Activated naive CD4-positive, alpha-beta T cell treated with Interleukin-2 at 50 U/mL for 16 hours (primary cell): ENCODE results near the gene OGFOD1.
A peak's percentile ranks its signal among the peaks of the same experiment; 100 is the strongest.

Experiments used
- DNase-seq: peaks from one replicate; pipeline ENCODE4 v3.0.0-alpha.2; 2020

The OGFOD1 gene

DNA sequence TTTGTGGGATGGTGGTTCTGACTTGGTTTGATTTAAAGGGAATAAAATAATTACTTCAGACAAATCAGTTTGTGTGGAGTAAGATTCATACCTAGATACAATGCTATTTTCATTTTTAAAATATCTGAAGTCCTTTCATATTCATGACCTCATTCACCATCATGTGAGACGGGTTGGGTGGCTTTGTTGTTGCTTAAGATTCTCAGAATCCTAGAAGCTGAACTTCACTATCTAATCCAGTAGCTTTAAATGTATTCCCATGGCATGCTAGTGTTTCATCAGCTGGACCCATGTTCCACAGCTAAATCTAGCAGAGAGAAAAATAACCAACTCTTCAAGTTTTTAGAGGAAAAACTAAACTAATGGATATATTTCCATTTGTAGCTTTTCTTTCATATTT lies 23.3 kb upstream of the OGFOD1 start:
- DNase-seq = no peak

DNA sequence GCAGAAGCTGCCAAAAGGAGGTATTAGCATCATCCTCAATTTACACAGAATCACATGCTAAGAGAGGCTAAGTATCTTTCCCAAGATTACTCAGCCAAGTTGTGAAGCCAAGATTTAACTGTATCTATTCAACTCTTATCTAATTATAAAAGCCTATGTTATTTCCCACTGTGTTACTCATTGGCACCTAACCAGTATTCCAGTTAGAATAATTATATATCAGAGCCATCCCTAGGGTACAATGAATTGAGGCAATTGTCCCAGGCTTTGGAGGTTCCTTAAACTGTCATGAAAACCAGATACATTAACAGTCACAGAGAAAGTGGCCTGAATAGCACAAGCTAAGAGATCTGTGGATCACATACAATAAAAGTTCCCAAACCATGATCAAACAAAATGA lies 15.1 kb upstream of the OGFOD1 start:
- DNase-seq = no peak

DNA sequence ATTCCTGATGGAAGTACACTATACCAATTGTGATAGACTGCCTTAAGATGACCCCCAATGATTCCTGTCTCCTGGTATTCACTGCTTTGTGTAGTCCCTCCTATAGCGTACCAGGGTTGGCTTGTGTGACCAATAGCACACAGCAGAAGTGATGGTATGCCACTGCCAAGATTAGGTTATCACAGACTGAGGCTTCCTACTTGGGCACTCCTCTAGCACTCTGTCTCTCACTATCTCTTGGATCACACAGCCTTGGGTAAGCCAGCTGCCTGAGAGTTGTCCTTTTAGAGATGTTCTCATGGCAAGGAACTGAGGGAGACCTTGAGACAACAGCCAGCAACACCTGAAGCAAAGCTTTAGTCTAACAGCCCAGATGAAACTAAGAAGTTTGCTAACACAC lies 13.3 kb upstream of the OGFOD1 start:
- no peak for DNase-seq

GRCh38 chr16:56447286-56447685 lies 4.1 kb upstream of the OGFOD1 start:
- DNase-seq = no peak

- DNase-seq = no peak
These were observed 3.3 kb upstream of the OGFOD1 start for GRCh38 chr16:56448005-56448404.

DNA sequence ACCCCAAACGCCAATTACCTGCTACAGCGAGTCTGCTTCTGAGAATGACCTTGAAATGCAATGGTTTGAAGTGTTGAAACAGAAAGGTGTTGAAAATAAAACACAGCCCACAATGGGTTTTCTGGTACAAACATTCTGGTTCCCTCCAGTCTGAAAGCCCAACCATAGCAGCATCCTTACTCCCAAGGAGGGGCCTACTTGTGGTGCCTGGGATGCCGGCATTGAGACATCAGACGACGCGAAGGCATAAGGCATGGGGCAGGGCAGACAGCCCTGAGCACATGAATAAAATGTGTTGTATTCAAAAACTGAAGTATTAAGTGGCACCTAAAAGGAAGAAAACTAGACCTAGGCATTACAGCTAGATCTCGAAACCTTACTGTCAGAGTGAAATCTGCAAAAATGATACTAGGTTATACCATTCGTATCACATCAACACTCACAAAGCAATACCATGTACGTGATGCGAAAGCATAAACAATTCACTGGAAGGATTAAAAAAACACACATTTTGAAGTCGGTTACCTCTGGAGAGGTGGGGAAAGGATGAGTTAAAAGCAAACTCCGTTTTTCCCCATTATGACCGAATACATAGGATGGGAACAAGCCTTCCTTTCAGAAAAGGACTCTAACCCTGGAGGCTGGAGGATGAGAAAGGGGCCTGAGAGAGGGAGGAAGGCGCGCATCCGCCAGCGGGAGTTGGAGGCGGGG lies 924 bp upstream of the OGFOD1 start:
- peak; percentile 23 for DNase-seq

GRCh38 chr16:56451753-56452689 lies 667 bp downstream of the OGFOD1 start:
- DNase-seq = peak; percentile 10

DNA sequence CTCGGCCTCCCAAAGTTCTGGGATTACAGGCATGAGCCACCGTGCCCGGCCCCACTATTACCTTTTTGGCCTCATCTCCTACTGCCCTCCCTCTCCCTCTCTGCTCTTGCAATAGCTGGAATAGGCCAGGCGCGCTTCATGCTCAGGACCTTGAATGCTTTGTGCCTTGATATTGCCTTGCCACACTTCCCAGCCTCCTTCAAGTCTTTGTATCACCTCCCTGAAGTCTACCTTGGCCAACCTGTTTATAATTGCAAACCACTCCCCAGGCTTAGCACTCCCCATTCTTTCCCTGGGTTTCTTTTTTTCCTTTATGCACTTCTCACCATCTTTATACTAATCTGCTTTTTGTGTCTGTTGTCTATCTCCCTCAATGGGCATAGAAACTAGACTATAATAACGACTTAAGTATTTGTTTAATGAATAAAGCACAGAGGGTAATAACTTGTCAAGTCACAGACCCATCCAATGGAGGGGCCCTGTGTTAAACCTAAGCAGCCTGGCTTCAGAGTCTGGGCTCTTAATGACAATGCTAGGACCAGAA lies 6.6 kb downstream of the OGFOD1 start:
- DNase-seq = no peak

- no peak for DNase-seq
These were observed 8.7 kb downstream of the OGFOD1 start for GRCh38 chr16:56460101-56460500.

GRCh38 chr16:56462064-56462796 lies 10.9 kb downstream of the OGFOD1 start:
- no peak for DNase-seq

DNA sequence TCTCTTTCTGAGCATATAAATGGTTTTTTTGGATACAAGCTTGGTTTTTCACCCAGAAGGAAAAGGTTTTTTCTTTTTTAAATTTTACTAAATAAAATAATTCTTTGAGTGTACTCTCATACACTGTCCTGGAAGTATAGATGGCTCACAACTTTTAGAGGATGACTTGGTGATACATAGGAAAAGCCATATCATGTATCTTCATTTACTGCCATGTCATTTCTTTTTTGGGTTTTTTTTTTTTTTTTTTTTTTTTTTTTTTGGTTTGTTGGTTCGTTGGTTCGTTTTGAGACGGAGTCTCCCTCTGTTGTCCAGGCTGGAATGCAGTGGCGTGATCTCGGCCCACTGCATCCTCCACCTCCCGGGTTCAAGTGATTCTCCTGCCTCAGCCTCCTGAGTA lies 11.8 kb downstream of the OGFOD1 start:
- no peak for DNase-seq

DNA sequence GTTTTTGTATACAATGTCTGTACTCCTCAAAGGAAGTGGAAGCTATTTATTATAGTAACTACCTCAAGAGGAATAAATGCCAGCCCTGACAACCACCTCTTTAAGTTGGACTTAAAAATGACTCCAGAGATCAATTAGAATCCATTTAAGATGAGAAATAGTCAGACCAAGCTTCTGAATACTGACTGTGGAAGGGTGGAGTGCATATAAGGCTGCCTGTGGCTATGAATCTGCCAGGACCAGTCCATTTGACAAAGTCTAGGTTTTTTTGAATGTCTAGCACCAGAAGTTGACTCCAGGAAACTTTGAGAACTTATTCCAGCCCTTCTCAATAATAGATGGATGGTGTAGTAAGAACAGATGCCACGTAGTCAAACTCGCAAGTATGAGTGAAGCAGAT lies 15.0 kb downstream of the OGFOD1 start:
- no peak for DNase-seq

DNA sequence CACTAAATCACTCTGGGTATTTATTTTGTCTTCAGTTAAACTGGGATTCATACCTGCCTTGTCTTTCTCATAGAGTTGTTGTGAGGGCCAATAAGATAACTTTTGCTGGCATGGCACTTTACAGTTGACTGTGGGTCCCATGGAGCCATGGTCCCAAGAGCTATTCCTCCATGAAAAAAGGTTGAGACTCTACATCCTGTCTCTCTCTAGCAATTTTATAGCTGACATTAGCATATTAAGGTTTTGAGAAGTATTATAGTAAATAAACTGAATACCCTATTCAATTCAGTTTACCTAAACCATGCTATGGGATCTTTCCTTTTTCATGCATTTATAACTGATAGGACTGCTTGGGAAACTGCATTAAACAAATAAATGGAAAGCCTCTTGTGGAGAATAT lies 17.4 kb downstream of the OGFOD1 start:
- DNase-seq = no peak

DNA sequence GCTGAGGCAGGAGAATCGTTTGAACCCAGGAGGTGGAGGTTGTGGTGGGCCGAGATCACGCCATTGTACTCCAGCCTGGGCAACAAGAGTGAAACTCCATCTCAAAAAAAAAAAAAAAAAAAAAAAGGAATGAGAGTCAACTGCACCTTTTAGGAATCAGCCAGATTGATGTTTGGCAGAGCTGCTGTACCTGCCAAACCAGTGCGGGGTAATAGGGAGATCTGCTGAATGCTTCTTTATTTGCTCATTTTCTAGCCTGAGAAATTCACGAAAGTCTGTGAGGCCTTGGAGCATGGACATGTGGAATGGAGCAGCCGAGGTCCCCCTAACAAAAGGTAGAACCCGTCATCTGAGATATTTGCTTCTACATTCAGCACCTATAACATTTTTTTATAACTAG lies 18.4 kb downstream of the OGFOD1 start:
- DNase-seq = no peak

DNA sequence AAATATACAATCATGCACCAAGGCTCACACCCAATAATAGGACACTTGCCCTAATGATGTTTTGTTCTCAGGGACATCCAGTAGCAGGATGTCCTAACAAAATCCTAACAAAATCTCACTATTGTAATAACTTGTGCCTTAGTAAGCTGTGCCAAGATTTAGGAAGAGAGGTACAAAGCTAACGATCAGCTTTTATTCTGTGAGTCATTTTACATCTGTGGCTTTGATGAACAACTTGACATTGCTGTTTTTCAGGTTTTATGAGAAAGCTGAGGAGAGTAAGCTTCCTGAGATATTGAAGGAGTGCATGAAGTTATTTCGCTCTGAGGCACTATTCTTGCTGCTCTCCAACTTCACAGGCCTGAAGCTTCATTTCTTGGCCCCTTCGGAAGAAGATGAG lies 18.9 kb downstream of the OGFOD1 start:
- DNase-seq = no peak

- no peak for DNase-seq
These were observed 19.3 kb downstream of the OGFOD1 start for GRCh38 chr16:56470666-56471065.

- DNase-seq = no peak
These were observed 23.8 kb downstream of the OGFOD1 start for GRCh38 chr16:56475201-56475600.

DNA sequence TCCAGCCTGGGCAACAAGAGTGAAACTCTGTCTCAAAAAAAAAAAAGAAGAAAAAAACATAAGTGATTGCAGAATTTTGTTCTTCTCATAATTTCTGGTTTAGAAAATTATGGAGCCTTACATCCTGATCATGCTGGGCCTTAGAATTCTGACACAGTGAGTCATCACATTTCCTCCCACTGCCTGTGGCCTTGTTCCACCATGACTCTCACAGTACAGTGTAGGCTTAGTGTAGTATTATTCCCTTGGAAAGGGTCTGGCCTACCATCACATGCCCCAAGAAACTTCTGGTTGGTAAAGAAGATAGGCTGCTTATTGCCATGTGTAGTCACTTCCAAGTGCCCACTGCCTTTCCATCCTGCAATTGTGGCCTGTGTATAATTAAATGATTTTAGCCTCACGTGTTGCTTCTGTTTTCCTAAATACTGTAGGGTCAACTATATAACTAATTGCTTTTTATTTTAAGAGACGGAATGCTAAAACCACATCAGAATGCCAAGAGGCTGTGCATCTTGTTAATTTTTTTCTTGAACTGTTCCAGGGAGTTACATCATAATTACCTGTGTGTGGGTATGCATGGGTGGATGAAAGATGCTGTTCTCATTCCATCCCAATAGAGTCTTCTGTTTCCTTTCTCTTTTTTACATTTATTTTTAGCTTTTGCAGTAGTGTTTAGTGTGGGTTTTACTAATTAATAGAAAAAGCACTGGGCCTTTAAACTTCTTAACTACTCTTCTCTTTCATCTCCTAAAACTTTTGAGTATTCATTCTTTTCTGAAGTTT lies 25.9 kb downstream of the OGFOD1 start:
- peak; percentile 8 for DNase-seq

DNA sequence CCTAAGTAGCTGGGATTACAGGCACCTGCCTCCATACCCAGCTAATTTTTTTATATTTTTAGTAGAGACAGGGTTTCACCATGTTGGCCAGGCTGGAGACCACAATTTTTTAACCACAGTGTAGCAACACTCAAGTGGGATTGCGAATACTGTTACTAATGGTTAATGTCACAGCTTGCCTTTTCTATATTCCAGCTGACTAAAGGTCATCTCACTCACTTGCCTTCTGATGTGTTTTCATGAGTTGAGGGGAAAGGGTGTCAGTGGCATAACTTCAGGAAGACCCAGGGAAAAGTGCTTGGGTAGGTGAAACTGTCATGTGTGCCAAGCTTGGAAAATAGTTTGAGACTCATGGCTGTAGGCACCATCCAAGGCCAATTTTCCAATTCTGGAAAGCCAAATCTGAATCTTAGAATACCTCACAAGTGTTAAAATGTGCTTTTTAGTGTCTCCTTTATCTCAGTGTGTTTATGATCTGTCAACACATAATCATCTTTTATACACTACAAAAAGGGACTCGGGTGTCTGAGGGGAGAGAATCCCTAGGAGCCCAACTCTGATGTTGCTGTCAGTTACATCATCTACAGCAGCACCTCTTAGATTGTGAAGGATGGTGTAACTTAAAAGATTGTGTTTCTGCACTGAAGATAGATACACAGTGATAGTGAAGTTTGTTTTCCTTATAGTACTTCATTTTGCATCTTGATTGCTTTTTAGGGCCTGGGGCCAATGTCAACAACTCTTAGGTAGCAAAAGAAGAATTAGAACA lies 27.1 kb downstream of the OGFOD1 start:
- DNase-seq = no peak

DNA sequence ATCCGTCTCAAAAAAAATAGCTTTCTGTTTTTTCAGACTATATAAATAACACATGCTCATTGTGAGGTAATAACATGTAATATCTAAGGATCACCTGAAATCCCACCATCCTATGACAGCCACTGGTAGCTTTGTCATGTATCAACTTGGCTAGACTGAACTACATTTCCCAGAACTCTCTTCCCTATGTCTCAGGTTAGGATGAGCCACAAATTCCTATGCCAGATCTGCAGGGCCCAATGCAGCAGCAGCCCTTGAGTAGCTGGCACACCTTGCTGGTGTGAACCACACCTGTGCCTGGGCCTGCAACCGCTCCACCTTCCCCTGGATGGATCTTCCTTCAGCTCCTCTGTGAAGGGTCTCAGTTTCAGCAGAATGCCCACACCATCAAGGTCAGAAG lies 28.1 kb downstream of the OGFOD1 start:
- DNase-seq = no peak

GRCh38 chr16:56480776-56481467 lies 29.6 kb downstream of the OGFOD1 start:
- no peak for DNase-seq
